ENCODE data around the gene MSH3. TPM values are rescaled to one million over a fixed set of nuclear protein-coding genes. Genes with fewer than 3 reads are reported as not detected.
"Not testable (repeated sequence)": the region's sequence is repeated elsewhere in the genome, so short reads cannot be mapped to it uniquely, and the experiment has no call there.

Gene MSH3
- total RNA-seq, 1 donor from 2014 or later = 7.8 TPM

DNA sequence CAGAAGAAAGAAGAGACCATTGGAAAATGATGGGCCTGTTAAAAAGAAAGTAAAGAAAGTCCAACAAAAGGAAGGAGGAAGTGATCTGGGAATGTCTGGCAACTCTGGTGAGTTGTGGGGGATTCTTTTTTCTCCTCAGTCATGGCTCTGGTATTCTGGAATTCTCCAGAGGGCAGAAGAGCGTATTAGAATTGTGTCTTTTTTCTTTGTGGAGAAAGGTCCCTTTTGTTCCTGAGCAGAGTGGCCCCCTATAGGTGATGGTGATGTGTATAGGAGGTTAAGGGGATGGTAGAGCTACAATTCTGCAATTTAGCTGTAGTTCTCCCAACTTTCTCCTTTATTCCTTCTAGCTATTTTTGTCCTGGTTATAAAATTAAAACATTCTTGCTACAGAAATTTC, 2.0 kb downstream of the MSH3 start:
- no peak for DNase-seq (ENCODE audit: low read depth in 2 of 2)

DNA sequence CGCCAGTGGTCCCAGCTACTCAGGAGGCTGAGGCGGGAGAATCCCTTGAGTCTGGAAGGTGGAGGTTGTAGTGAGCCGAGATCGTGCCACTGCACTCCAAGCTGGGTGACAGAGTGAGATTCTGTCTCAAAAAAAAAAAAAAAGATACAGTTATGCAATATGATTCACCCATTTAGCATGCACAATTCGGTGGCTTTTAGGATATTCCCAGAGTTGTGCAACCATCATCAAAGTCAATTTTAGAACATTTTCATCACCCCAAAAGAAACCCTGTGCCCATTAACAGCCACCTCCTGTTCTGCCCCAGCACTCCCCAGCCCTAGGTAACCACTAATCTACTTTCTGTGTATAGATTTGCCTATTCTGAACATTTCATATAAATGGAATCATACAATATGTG, 4.7 kb downstream of the MSH3 start:
- no peak for DNase-seq (ENCODE audit: low read depth in 2 of 2)

DNA sequence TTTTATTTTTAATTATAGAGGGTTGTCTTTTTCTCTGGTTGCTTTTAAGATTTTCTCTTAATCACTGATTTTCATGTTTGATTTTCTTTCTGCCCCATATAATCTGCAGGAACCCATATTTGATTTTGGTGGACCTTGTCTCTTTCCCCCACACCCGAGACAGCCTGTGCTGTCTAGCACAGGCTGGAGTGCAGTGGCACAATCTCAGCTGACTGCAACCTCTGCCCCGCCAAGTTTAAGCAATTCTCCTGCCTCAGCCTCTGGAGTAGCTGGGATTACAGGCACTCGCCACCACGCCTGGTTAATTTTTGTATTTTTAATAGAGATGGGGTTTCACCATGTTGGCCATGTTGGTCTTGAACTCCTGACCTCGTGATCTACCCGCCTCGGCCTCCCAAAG, 6.2 kb downstream of the MSH3 start:
- DNase-seq (ENCODE audit: low read depth in 2 of 2) = not testable (repeated sequence)

DNA sequence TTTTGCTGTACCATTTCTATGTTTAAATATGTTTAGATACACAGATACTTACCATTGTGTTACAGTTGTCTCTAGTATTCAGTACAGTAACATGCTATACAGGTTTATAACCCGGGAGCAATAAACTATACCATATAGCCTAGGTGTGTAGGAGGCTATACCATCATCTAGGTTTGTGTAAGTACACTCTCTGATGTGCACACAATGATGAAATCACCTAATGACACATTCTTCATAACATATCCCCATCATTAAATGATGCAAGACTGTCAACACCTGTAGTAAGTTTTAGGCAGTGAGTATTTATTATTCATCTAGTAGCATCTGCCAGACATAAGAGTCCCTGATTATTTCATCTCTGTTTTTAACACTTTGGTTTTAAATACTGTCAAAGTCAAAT, 7.7 kb downstream of the MSH3 start:
- no peak for DNase-seq (ENCODE audit: low read depth in 2 of 2)

DNA sequence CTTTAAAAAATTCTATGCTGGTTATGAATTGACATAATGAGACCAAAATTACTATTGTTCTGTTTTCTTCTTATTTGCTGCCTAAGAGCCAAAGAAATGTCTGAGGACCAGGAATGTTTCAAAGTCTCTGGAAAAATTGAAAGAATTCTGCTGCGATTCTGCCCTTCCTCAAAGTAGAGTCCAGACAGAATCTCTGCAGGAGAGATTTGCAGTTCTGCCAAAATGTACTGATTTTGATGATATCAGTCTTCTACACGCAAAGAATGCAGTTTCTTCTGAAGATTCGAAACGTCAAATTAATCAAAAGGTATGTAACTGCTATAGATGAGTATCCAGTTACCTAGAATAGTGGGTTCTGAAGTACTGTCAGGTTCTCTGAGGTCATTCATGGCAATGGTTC, 10.6 kb downstream of the MSH3 start:
- DNase-seq (ENCODE audit: low read depth in 2 of 2) = no peak

DNA sequence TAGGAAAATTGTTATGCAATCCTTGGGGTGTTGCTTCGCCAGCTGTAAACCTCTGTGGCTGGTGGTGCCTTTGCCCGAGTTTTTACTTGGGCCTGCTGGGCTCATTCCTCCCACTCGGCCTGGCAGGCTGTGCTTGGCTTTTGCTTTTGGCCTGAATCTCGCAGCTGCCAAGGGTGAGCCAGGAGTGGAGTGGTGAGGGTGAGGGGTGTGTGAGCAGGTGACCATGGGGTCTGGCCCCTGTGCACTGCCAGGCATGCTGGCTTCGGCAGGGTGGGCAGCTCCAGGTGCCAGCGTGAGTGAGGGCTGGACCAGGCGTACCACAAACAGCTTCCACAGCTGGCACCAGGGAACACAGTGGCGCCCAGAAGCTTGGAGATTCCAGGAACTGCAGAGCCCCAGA, 12.9 kb downstream of the MSH3 start:
- DNase-seq (ENCODE audit: low read depth in 2 of 2) = no peak

DNA sequence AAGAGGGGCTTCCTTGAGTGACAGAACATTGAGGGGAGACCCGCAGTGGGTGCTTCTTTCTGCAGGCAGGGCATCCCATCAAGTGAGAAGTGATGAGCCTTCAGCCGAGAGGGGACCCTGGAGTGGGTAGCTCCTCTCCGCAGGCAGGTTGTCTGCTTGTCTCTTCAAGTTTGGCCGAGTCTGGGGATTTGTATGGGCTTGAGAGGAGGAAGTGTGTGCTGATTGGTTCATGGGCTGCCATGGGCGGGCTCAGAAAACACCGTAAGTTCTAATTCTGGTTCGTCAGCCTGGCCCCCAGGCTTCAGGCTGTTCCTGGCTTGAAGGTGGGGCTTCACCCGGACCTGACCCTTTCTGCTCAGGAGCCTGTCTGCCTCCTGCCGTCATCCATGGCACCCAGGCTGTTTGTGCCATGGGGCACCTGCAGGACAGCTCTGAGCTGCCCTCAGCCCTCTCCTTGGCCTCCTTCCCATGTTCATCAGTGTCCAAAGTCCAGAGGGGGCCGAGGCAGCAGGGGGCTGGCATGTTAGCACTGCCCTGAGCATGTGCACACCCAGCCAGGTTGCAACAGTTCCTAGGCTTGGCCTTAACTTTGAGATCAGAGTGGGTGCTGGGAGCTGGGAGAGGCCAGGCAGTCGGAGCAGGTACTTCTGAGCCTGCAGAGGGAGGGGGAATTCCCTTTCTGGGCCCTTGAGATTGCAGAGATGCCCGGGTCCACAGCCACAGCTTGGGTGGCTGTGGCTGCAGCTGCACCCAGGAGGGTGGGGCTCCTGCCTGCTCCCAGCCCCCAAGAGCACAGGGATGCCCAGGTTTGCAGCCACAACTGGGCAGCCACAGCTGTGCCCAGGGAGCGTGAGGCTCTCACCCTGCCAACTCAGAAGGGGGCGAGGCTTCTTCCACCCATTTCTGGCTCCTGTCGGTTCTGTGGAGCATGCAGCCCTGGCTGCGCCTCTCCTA, 13.8 kb downstream of the MSH3 start:
- no peak for DNase-seq (ENCODE audit: low read depth in 2 of 2)

DNA sequence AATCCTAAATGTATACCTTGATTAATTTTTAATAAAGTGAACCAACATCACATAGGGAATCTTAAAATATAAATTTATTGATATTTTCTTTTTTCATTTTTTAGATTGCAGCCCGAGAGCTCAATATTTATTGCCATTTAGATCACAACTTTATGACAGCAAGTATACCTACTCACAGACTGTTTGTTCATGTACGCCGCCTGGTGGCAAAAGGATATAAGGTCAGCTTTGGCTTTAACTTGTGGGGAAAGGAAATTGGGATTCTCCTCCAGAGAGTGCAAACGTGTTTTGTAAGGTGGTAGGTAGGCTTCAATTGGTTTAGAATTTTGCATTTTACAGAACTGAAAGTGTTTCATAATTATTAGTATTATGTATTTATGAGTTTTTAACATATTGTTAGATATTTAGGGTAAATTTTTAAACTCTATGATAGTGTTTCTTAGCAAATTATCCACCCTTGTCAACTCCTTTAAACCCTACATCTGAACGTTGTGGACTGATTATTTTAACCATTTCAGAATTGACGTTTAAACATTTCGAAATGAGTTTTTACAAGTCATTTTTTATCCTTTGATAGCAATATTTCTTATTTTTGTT, 17.8 kb downstream of the MSH3 start:
- DNase-seq (ENCODE audit: low read depth in 2 of 2) = peak; percentile 54 to 73

DNA sequence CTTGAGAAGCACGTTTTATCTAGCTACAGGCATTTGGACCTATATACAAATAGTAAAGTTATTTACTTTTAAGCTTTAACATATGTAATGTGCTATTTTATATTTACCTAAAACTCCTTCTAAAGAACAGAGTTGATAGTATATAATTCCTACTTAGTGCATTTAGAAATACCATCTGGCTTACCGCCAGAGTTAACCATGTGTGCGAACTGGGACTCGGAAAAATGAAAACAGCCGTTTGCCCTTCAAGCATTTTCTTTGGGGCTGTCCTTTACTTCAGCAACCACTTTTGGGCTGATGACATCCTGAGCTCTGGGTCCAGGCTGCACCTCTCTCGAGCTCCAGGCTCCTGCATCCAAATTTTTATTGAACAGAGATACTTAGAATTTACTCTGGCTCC, 22.3 kb downstream of the MSH3 start:
- no peak for DNase-seq (ENCODE audit: low read depth in 2 of 2)

DNA sequence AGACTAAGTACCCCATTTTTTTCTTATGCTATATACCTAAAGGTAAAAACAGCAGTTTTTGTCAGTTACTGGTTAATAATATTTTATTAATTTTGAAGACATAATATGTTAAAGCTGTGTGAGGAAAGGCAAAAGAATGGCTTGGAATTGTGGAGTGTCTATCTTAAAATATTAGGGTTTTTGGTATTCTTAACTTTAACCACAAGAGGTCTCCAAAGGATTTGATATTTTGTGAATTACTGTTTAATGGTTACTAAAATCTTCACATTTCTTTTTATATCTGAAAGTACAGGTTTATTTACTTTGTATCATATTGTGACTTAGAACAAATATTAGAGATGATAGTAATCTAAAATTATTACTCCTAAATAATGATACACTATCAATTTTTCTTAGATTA, 32.3 kb downstream of the MSH3 start:
- peak; percentile 6 to 20 for DNase-seq (ENCODE audit: low read depth in 2 of 2)

DNA sequence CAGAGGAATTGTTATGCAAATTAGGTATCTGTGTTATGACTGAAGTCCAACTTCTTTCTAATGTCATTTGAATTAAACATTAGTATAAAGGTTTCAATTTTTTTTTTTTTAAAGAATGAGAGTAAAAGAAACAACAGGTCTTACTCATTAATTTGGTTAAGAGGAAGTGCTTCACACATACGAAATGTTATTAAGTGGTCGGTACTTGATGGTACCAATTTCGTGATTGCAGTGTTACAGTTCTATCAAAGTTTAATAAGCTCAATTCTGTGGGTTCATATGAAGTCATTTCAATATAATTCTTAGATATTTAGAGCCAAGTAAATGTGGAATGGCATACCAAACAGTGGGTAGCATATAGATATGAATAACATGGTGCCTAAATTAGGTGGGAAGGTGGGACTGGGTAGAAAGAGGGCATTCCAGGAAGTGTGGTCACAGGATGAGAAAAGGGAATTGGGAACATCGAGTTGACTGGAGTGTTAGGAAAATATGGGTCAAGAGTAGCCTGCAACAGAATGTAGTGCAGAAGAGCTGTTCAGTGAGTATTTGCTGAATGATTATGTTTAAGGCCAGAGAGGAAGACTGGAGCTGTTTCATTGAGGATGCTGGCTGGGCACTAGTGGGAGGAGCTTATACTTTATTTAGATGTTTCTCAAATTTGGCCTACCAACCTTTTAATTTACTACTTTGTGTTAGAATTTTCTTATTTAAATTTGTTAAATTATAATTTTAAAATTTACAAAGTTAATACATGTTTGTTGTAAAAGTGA, 34.4 kb downstream of the MSH3 start:
- no peak for DNase-seq (ENCODE audit: low read depth in 2 of 2)

DNA sequence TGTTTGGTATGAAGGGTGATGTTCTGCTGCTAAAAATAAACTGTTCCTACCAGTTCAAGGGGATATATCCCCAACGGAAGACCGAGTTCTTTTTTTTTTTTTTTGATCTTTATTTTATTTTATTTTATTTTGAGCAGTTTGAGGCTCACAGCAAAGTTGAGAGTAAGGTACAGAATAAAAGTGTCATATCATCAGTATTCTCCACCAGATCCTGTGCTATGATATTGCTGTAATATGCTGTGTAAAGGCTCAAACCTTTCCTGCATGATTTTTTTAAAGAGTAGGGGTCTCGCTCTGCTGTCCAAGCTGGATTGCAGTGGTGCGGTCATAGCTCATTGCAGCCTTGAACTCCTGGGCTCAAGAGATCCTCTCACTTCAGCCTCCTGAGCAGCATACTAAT, 35.2 kb downstream of the MSH3 start:
- no peak for DNase-seq (ENCODE audit: low read depth in 2 of 2)

DNA sequence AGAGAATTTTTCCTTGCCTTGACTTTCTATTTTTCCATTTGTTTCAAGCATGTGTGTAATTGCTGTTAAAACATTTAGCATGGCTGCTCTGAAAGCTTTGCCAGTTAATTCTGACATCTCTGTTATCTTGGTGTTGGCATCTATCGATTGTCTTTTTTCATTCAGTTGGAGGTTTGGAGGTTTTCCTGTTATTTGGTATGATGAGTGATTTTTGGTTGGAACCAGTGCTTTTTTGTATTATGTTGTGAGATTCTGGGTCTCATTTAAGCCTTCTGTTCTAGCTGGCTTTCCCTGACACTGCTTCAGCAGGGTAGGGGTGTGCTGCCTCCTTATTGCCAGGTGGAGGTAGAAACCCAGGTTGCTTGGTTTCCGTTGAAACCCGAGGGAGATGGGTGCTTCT, 41.2 kb downstream of the MSH3 start:
- DNase-seq (ENCODE audit: low read depth in 2 of 2) = no peak

DNA sequence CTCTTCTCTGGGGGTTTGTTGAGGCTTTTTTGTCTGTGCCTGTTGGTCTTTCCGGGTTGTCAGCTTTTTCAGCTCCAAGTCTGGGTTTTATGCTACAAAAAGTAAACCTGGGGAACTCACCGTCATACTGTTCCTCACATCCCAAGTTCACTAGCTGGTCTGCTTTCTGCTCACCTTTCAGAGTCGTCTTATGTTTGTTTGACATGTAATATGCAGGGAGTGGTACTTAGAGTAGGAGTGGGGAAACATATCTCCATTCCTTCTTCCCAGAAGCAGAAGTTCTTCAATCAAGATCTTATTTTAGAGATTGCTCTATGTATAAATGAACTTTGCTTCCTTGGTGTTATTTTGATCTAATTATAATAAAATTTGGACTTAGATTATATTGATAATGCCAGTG, 42.0 kb downstream of the MSH3 start:
- DNase-seq (ENCODE audit: low read depth in 2 of 2) = no peak

DNA sequence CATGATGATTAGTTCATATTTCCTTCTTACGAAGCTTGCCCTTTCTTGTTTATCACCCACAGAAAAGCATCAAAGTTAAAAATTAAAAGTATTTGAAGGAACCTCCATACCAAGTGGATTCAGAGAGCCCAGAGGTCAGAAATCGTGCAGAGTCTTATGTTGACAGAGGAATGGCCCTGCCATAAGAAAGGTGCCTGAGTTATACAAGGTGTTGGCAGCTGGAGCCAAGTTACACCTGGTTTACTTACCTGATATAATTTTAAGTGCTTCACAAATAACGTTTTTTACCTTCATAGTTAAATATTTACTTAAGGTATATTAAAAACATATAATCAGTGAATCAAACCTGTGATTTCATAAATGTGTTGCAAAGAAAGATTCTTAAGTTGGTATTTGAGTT, 42.6 kb downstream of the MSH3 start:
- no peak for DNase-seq (ENCODE audit: low read depth in 2 of 2)

DNA sequence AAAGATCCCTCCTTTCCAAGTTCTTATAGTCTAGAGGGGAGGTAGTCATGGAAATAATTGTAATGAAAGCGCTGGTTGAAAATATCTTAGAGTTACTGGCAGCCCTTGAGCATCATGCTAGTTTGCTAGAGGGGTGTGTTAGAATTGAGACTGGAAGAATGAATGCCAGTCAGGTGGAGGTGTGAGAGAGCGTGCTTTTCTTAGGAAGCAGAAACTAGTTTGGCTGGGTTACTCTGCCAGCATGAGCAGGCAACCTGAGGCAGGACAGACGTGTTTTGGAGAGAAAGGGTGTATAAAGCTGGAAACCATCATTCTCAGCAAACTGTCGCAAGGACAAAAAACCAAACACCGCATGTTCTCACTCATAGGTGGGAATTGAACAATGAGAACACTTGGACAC, 43.9 kb downstream of the MSH3 start:
- DNase-seq (ENCODE audit: low read depth in 2 of 2) = no peak

DNA sequence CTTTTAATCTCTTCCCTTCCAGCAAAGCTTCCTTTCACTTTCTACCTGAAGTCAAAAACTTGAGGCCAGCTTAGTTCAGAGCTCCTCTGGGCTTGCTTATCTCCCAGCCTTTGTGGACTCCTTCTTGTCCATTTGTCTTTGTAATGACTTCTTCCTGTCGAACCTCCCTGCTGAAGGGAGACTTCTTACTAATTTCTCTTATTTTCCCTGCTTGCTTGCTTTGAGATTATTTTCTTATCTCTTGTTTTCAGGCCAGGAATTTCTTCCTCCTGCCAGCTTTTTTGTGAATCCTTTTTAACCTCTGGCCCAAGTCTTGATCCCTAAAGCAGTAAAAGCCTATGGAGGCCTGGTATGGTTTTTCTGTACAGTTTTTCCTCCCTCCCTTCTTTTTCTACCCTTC, 47.1 kb downstream of the MSH3 start:
- DNase-seq (ENCODE audit: low read depth in 2 of 2) = peak in 1 of 2 donors; percentile 2

DNA sequence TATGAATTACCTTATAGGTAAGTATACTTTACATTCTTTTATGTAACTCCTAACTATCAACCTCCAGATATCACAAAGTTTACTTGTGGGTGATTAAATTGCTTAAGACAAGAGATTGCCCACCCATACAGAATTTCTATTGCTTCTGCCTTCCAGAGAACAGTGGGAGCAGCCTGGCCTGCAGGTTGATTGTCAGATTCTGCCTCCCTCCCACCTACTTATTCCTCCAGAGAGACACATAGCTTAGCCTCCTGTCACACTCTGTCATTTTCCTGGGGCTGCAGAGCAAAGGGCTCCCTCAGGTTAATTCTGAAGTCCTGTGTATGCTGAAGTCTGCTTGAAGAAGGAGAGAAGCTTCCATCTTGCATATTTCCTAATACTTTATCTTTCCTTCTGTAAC, 48.8 kb downstream of the MSH3 start:
- no peak for DNase-seq (ENCODE audit: low read depth in 2 of 2)

DNA sequence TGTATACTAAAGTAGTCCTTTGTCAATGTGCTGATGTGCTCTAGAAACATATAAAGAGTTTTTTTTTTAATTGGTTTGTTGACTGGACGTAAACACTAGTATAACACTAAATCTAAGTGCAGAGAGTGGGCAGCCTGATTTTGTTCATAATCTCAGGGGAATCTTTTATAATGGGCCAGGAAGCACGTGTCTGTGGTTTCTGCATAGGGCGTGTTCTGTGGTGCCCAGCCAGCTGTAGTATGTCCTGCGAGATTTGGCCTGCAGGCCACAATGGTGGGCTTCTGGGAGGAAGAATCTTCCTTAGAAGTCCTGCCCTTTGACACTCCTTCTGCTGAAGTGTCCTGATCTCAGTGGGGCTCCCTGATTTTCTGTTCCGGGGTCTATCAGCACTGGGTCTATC, 49.3 kb downstream of the MSH3 start:
- DNase-seq (ENCODE audit: low read depth in 2 of 2) = no peak

DNA sequence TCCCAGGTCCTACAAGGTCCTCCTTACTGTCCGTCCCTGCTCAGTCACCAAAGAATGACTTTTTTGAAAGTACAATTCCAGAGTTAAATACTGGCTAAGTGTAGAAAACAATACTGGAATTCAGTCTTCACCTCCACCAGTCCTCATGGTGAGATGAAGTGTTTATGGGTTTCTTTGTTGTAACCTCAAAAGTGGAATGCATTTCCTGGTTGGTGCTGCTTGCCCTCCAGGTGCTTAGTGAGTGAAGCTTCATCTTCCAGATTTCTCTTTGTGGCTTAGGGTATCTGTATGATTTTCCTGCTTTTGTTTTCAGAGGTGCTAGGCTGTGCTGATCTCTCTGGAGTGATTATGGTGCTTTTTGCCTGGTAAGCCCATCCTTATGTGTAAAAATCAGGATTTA, 49.8 kb downstream of the MSH3 start:
- no peak for DNase-seq (ENCODE audit: low read depth in 2 of 2)

DNA sequence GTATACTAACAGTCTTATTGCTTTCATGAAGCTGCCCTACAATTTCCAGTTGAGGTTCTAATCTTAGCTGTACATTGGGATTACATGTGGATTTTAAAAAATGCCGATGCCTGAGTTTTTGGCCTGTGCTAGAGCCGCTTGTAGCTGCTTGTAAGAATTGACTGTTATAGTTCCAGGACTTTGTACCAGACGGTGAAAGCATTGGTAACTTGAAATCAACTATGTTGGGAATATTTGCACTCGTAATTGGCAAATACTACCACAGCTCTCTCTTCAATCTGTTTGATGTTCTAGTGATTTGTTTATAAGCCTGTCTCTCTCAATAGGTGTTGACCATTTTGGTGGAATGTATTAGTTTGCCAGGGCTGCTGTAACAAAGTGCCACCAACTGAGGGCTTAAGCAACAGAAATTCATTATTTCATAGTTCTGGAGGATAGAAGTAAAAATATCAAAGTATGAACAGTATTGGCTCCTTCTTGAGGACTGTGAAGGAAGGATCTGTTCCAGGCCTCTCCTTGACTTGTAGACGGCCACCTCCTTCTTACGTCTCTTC, 50.8 kb downstream of the MSH3 start:
- no peak for DNase-seq (ENCODE audit: low read depth in 2 of 2)

DNA sequence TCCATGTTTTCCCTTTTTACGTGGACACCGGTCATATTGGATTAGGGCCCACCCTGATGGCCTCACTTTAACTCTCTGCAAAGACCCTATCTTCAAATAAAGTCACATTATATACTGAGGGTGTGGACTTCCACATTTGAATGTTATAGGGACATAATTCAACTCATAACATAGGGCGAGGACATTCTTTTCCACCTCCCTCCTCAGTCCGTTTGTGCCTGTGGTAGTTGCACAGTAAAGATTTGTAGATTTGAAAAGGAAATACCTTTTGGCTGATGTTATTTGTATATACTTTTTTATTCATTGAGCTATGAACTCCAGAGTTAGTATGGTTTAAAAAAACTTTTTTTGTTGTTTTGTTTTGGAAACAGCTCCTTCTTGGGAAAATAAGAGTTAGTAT, 51.3 kb downstream of the MSH3 start:
- no peak for DNase-seq (ENCODE audit: low read depth in 2 of 2)

All from dermis microvascular lymphatic vessel endothelial cell (primary cell).